ENCODE measurements around the gene APBB2. TPM values are rescaled to one million over a fixed set of nuclear protein-coding genes. Genes with fewer than 3 reads are reported as not detected.

APBB2 gene
- total RNA-seq, 1 donor: 3.7 TPM

- peaks cover 32% of the 10 kb centered on the region for H3K4me1 ChIP-seq (ENCODE audit: insufficient read depth, low read length)
- H3K4me3 ChIP-seq (ENCODE audit: low read length): no peak overlapping the region
- no peaks in the 10 kb centered on the region for H3K9me3 ChIP-seq (ENCODE audit: low read depth, low read length)
- H3K27me3 ChIP-seq (ENCODE audit: insufficient read depth, low read length): no peaks in the 10 kb centered on the region
Measured at GRCh38 chr4:40990899-40991265, 223.5 kb downstream of the APBB2 start.

- Histone ChIP-seq H3K4me3 (ENCODE audit: low read length) (no peak overlapping the region), H3K9me3 (ENCODE audit: low read depth, low read length) (no peaks in the 10 kb centered on the region), H3K27me3 (ENCODE audit: insufficient read depth, low read length) (no peaks in the 10 kb centered on the region), H3K4me1 (ENCODE audit: insufficient read depth, low read length) (peaks cover 32% of the 10 kb centered on the region)
Measured at GRCh38 chr4:40990236-40990898, 224.0 kb downstream of the APBB2 start.

GRCh38 chr4:40987151-40987550 is 227.2 kb downstream of the APBB2 start:
- Histone ChIP-seq H3K4me3 (ENCODE audit: low read length) (no peak overlapping the region), H3K9me3 (ENCODE audit: low read depth, low read length) (no peaks in the 10 kb centered on the region), H3K27me3 (ENCODE audit: insufficient read depth, low read length) (no peaks in the 10 kb centered on the region), H3K4me1 (ENCODE audit: insufficient read depth, low read length) (peaks cover 16% of the 10 kb centered on the region)

GRCh38 chr4:40986375-40986774 is 228.0 kb downstream of the APBB2 start:
- no peak overlapping the region for H3K4me3 ChIP-seq (ENCODE audit: low read length)
- peaks cover 10% of the 10 kb centered on the region for H3K4me1 ChIP-seq (ENCODE audit: insufficient read depth, low read length)
- H3K27me3 ChIP-seq (ENCODE audit: insufficient read depth, low read length): no peaks in the 10 kb centered on the region
- no peaks in the 10 kb centered on the region for H3K9me3 ChIP-seq (ENCODE audit: low read depth, low read length)

GRCh38 chr4:40984051-40984450 is 230.3 kb downstream of the APBB2 start:
- Histone ChIP-seq H3K4me1 (ENCODE audit: insufficient read depth, low read length) (no peaks in the 10 kb centered on the region), H3K9me3 (ENCODE audit: low read depth, low read length) (no peaks in the 10 kb centered on the region), H3K27me3 (ENCODE audit: insufficient read depth, low read length) (no peaks in the 10 kb centered on the region), H3K4me3 (ENCODE audit: low read length) (no peak overlapping the region)

GRCh38 chr4:40980318-40980883 is 233.9 kb downstream of the APBB2 start:
- no peaks in the 10 kb centered on the region for H3K9me3 ChIP-seq (ENCODE audit: low read depth, low read length)
- H3K27me3 ChIP-seq (ENCODE audit: insufficient read depth, low read length): no peaks in the 10 kb centered on the region
- H3K4me1 ChIP-seq (ENCODE audit: insufficient read depth, low read length): no peaks in the 10 kb centered on the region
- H3K4me3 ChIP-seq (ENCODE audit: low read length): no peak overlapping the region

- Histone ChIP-seq H3K9me3 (ENCODE audit: low read depth, low read length) (no peaks in the 10 kb centered on the region), H3K27me3 (ENCODE audit: insufficient read depth, low read length) (no peaks in the 10 kb centered on the region), H3K4me3 (ENCODE audit: low read length) (no peak overlapping the region), H3K4me1 (ENCODE audit: insufficient read depth, low read length) (no peaks in the 10 kb centered on the region)
Measured at GRCh38 chr4:40978548-40978947, 235.8 kb downstream of the APBB2 start.

- no peaks in the 10 kb centered on the region for H3K9me3 ChIP-seq (ENCODE audit: low read depth, low read length)
Measured at GRCh38 chr4:40976343-40976742, 238.0 kb downstream of the APBB2 start.

GRCh38 chr4:40972722-40973121 is 241.6 kb downstream of the APBB2 start:
- Histone ChIP-seq H3K27me3 (ENCODE audit: insufficient read depth, low read length) (no peaks in the 10 kb centered on the region), H3K4me3 (ENCODE audit: low read length) (no peak overlapping the region), H3K4me1 (ENCODE audit: insufficient read depth, low read length) (no peaks in the 10 kb centered on the region), H3K9me3 (ENCODE audit: low read depth, low read length) (no peaks in the 10 kb centered on the region)

More at GRCh38 chr4:40976343-40976742, 238.0 kb downstream of the APBB2 start:
- H3K27me3 ChIP-seq (ENCODE audit: insufficient read depth, low read length): no peaks in the 10 kb centered on the region
- no peak overlapping the region for H3K4me3 ChIP-seq (ENCODE audit: low read length)
- no peaks in the 10 kb centered on the region for H3K4me1 ChIP-seq (ENCODE audit: insufficient read depth, low read length)

GRCh38 chr4:40971338-40971737 is 243.0 kb downstream of the APBB2 start:
- Histone ChIP-seq H3K4me1 (ENCODE audit: insufficient read depth, low read length) (no peaks in the 10 kb centered on the region), H3K27me3 (ENCODE audit: insufficient read depth, low read length) (no peaks in the 10 kb centered on the region), H3K4me3 (ENCODE audit: low read length) (no peak overlapping the region), H3K9me3 (ENCODE audit: low read depth, low read length) (no peaks in the 10 kb centered on the region)

- no peaks in the 10 kb centered on the region for H3K9me3 ChIP-seq (ENCODE audit: low read depth, low read length)
- no peaks in the 10 kb centered on the region for H3K27me3 ChIP-seq (ENCODE audit: insufficient read depth, low read length)
- no peaks in the 10 kb centered on the region for H3K4me1 ChIP-seq (ENCODE audit: insufficient read depth, low read length)
- H3K4me3 ChIP-seq (ENCODE audit: low read length): no peak overlapping the region
Measured at GRCh38 chr4:40969501-40969900, 244.8 kb downstream of the APBB2 start.

GRCh38 chr4:40967550-40967949 is 246.8 kb downstream of the APBB2 start:
- H3K4me1 ChIP-seq (ENCODE audit: insufficient read depth, low read length): no peaks in the 10 kb centered on the region
- no peaks in the 10 kb centered on the region for H3K9me3 ChIP-seq (ENCODE audit: low read depth, low read length)
- no peak overlapping the region for H3K4me3 ChIP-seq (ENCODE audit: low read length)
- H3K27me3 ChIP-seq (ENCODE audit: insufficient read depth, low read length): no peaks in the 10 kb centered on the region

GRCh38 chr4:40966091-40966490 is 248.3 kb downstream of the APBB2 start:
- H3K27me3 ChIP-seq (ENCODE audit: insufficient read depth, low read length): no peaks in the 10 kb centered on the region
- H3K9me3 ChIP-seq (ENCODE audit: low read depth, low read length): no peaks in the 10 kb centered on the region
- H3K4me3 ChIP-seq (ENCODE audit: low read length): no peak overlapping the region
- H3K4me1 ChIP-seq (ENCODE audit: insufficient read depth, low read length): no peaks in the 10 kb centered on the region

- Histone ChIP-seq H3K4me1 (ENCODE audit: insufficient read depth, low read length) (no peaks in the 10 kb centered on the region), H3K9me3 (ENCODE audit: low read depth, low read length) (no peaks in the 10 kb centered on the region), H3K27me3 (ENCODE audit: insufficient read depth, low read length) (no peaks in the 10 kb centered on the region), H3K4me3 (ENCODE audit: low read length) (no peak overlapping the region)
Measured at GRCh38 chr4:40963897-40964478, 250.4 kb downstream of the APBB2 start.

- Histone ChIP-seq H3K4me3 (ENCODE audit: low read length) (no peak overlapping the region), H3K27me3 (ENCODE audit: insufficient read depth, low read length) (no peaks in the 10 kb centered on the region), H3K9me3 (ENCODE audit: low read depth, low read length) (no peaks in the 10 kb centered on the region), H3K4me1 (ENCODE audit: insufficient read depth, low read length) (no peaks in the 10 kb centered on the region)
Measured at GRCh38 chr4:40962551-40963180, 251.7 kb downstream of the APBB2 start.

All from mononuclear cell (primary cell).